WTC11 (cell line): Measurements from ENCODE around the gene FSHR. TPM values are rescaled to one million over a fixed set of nuclear protein-coding genes. Genes with fewer than 3 reads are reported as not detected.

Experiments
- ATAC-seq: fragments of 200-7000 bp; cut with Tn5 transposase; 2 replicates; pipeline ENCODE4 v1.10.0; 2021; ENCODE audit warnings: mild to moderate bottlenecking, moderate library complexity
- CTCF ChIA-PET: fragments of 300-600 bp; sonication (Branson Sonifier 250); formaldehyde crosslinking; loops from one replicate; lab custom pipeline; 2021; ENCODE audit warnings: antibody characterized with exemption; lab: Charles Lee
- POLR2A ChIA-PET: fragments of 350-600 bp; sonication (Branson Sonifier 250); formaldehyde crosslinking; loops from one replicate; lab custom pipeline; 2021; ENCODE audit warnings: antibody characterized with exemption; lab: Charles Lee
- DNase-seq: peaks from one replicate; pipeline ENCODE4 v3.0.0; 2021; ENCODE audit warnings: low spot score
- H3K27ac Mint-ChIP-seq: 2 replicates; pipeline ENCODE4 v1.8.0; 2021; ENCODE audit warnings: mixed read lengths
- H3K27me3 Mint-ChIP-seq: 2 replicates; pipeline ENCODE4 v1.8.0; 2021; ENCODE audit warnings: low read depth, mild to moderate bottlenecking, moderate library complexity, mixed read lengths
- H3K36me3 Mint-ChIP-seq: 2 replicates; pipeline ENCODE4 v1.8.0; 2021; ENCODE audit warnings: mixed read lengths
- H3K4me1 Mint-ChIP-seq: 2 replicates; pipeline ENCODE4 v1.8.0; 2022; ENCODE audit warnings: mixed read lengths
- H3K4me3 Mint-ChIP-seq: 2 replicates; pipeline ENCODE4 v1.8.0; 2021; ENCODE audit warnings: mild to moderate bottlenecking, moderate library complexity, mixed read lengths
- H3K9me3 Mint-ChIP-seq: 2 replicates; pipeline ENCODE4 v1.8.0; 2021; ENCODE audit warnings: mixed read lengths
- AR ChIP-seq: fragments of 250-450 bp; sonication (Bioruptor Pico); IDR thresholded peaks from 2 replicates; pipeline ENCODE4 v1.9.0; 2021; ENCODE audit warnings: mild to moderate bottlenecking
- ATF6 ChIP-seq: sonication (generic); formaldehyde crosslinking; IDR thresholded peaks from 2 replicates; pipeline ENCODE4 v1.8.1; 2023; ENCODE audit warnings: mild to moderate bottlenecking, missing genetic modification reagents
- CBFB ChIP-seq: sonication (generic); formaldehyde crosslinking; IDR thresholded peaks from 2 replicates; pipeline ENCODE4 v1.8.1; 2022; ENCODE audit warnings: mild to moderate bottlenecking, low read depth, missing genetic modification reagents
- CDX4 ChIP-seq: fragments of 250-450 bp; sonication (Bioruptor Pico); IDR thresholded peaks from 2 replicates; pipeline ENCODE4 v1.9.0; 2021; ENCODE audit warnings: moderate library complexity, mild to moderate bottlenecking, inconsistent platforms, borderline replicate concordance
- E2F4 ChIP-seq: sonication (generic); formaldehyde crosslinking; IDR thresholded peaks from 2 replicates; pipeline ENCODE4 v1.8.1; 2022; ENCODE audit warnings: low read depth, mild to moderate bottlenecking, moderate library complexity, missing genetic modification reagents, borderline replicate concordance
- E2F5 ChIP-seq: sonication (generic); formaldehyde crosslinking; IDR thresholded peaks from 2 replicates; pipeline ENCODE4 v1.8.1; 2022; ENCODE audit warnings: mild to moderate bottlenecking, moderate library complexity, missing genetic modification reagents
- ESRRA ChIP-seq: sonication (generic); formaldehyde crosslinking; IDR thresholded peaks from 2 replicates; pipeline ENCODE4 v1.8.1; 2022; ENCODE audit warnings: mild to moderate bottlenecking, missing genetic modification reagents, borderline replicate concordance
- IRF1 ChIP-seq: sonication (generic); formaldehyde crosslinking; IDR thresholded peaks from 2 replicates; pipeline ENCODE4 v1.8.0; 2023; ENCODE audit warnings: missing genetic modification reagents
- JUN ChIP-seq: sonication (generic); formaldehyde crosslinking; IDR thresholded peaks from 2 replicates; pipeline ENCODE4 v1.8.0; 2023; ENCODE audit warnings: mild to moderate bottlenecking, missing genetic modification reagents
- MXD4 ChIP-seq: fragments of 250-450 bp; sonication (Bioruptor Pico); IDR thresholded peaks from 2 replicates; pipeline ENCODE4 v1.8.0; 2021; ENCODE audit warnings: mild to moderate bottlenecking, moderate library complexity, borderline replicate concordance
- NR1H2 ChIP-seq: sonication (generic); formaldehyde crosslinking; IDR thresholded peaks from 2 replicates; pipeline ENCODE4 v1.9.0; 2021; ENCODE audit warnings: mild to moderate bottlenecking, moderate library complexity, missing genetic modification reagents
- PRDM15 ChIP-seq: sonication (generic); formaldehyde crosslinking; IDR thresholded peaks from 2 replicates; pipeline ENCODE4 v1.8.0; 2022; ENCODE audit warnings: missing genetic modification reagents
- SMAD3 ChIP-seq: sonication (generic); formaldehyde crosslinking; IDR thresholded peaks from 2 replicates; pipeline ENCODE4 v1.8.0; 2022; ENCODE audit warnings: missing genetic modification reagents, mild to moderate bottlenecking, borderline replicate concordance
- SOX15 ChIP-seq: fragments of 250-450 bp; sonication (Bioruptor Pico); IDR thresholded peaks from 2 replicates; pipeline ENCODE4 v1.9.0; 2021; ENCODE audit warnings: mild to moderate bottlenecking
- ZNF263 ChIP-seq: sonication (generic); formaldehyde crosslinking; IDR thresholded peaks from 2 replicates; pipeline ENCODE4 v1.8.1; 2022; ENCODE audit warnings: low read depth, mild to moderate bottlenecking, moderate library complexity, missing genetic modification reagents
- total RNA-seq: library from RNA; stranded (reverse); gene quantifications from 3 replicates; pipeline ENCODE4 v1.2.3, GENCODE V29; 2021

The FSHR gene
- total RNA-seq, 1 experiment from 2014 or later: not detected

GRCh38 chr2:49003201-49003600 lies 151.1 kb downstream of the FSHR start:
- no peak overlapping the region for H3K4me3 Mint-ChIP-seq
- POLR2A ChIA-PET: no interaction called here
- no peak for DNase-seq
- H3K4me1 Mint-ChIP-seq: no peaks in the 10 kb centered on the region
- peaks cover 21% of the 10 kb centered on the region for H3K9me3 Mint-ChIP-seq
- no peaks in the 10 kb centered on the region for H3K36me3 Mint-ChIP-seq
- no peak for ATAC-seq
- CTCF ChIA-PET: no interaction called here
- H3K27ac Mint-ChIP-seq: no peak overlapping the region
- TF ChIP-seq CBFB (no peak), JUN (CRISPR knock-in tag) (no peak), PRDM15 (CRISPR knock-in tag) (no peak), SMAD3 (no peak), ESRRA (CRISPR knock-in tag) (no peak), ATF6 (CRISPR knock-in tag) (no peak), IRF1 (CRISPR knock-in tag) (no peak)
- TF ChIP-seq, all 79 proteins: peak for 0
- no peaks in the 10 kb centered on the region for H3K27me3 Mint-ChIP-seq

GRCh38 chr2:49002750-49003149 lies 151.6 kb downstream of the FSHR start:
- Mint-ChIP-seq H3K27me3 (no peaks in the 10 kb centered on the region), H3K4me1 (no peaks in the 10 kb centered on the region), H3K4me3 (no peak overlapping the region), H3K27ac (no peak overlapping the region), H3K9me3 (peaks cover 21% of the 10 kb centered on the region), H3K36me3 (no peaks in the 10 kb centered on the region)
- no peak for DNase-seq
- TF ChIP-seq E2F5 (no peak), AR (CRISPR knock-in tag) (no peak), CDX4 (CRISPR knock-in tag) (no peak), NR1H2 (CRISPR knock-in tag) (no peak), CBFB (no peak), ZNF263 (CRISPR knock-in tag) (no peak), SOX15 (CRISPR knock-in tag) (no peak), E2F4 (CRISPR knock-in tag) (no peak), MXD4 (CRISPR knock-in tag) (no peak)
- POLR2A ChIA-PET: interaction anchor here (0.5 kb wide), 1 partner anchor 14 kb away, joined by 6 read pairs; no protein-coding TSS in a partner anchor
- CTCF ChIA-PET: no interaction called here
- ATAC-seq: no peak
